ENCODE measurements around the gene TNPO2. TPM values are rescaled to one million over a fixed set of nuclear protein-coding genes. Genes with fewer than 3 reads are reported as not detected.
A peak's percentile ranks its signal among the peaks of the same experiment; 100 is the strongest.

Gene TNPO2
- total and polyA plus RNA-seq, 4 experiments from 2014 or later: 0.60 to 67.2 (median 33.9) TPM

DNA sequence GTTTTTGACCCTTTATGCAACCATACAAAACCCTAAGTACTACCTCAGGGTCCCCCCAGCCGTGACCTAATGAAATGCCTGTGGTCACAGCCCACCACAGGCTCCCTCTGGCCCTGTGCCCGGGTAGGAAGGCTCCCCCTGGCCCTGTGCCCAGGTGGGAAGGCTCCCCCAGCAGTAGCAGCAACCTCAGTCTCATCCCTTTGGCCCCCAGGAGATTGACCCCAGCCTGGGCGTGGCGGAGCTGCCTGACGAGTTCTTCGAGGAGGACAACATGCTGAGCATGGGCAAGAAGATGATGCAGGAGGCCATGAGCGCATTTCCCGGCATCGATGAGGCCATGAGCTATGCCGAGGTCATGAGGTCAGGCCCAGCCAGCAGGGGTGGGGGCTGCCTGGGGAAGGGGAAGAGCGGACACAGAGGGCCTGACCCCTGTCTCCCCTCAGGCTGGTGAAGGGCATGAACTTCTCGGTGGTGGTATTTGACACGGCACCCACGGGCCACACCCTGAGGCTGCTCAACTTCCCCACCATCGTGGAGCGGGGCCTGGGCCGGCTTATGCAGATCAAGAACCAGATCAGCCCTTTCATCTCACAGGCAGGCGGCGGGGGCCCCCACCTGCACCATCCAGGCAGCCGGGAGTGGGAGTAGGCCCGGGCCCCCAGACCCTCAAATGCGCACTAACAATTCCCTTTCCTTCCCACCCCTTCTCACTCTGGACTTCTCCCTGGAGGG is 21.6 kb upstream of the TNPO2 start:
- no peaks in the 10 kb centered on the region for H3K9me3 ChIP-seq (ENCODE audit: control insufficient read depth in 1 of 2, low read length in 2 of 2)
- ChIA-PET POLR2A (ENCODE audit: partially characterized antibody) (no interaction called here), CTCF (ENCODE audit: partially characterized antibody) (interaction anchor here (1.2 kb wide), 1 partner anchor 18 kb away, joined by 3 read pairs; no protein-coding TSS in a partner anchor)
- H3K27me3 ChIP-seq (ENCODE audit: insufficient read depth, low read length): no peaks in the 10 kb centered on the region
- no peak overlapping the region for H3K27ac Mint-ChIP-seq
- no peak for DNase-seq
- intact Hi-C loops (cut with micrococcal nuclease): no loop called here
- no peaks in the 10 kb centered on the region for H3K4me1 ChIP-seq (ENCODE audit: insufficient read depth, low read length)
- H3K27ac ChIP-seq (ENCODE audit: low read depth, low read length): no peak overlapping the region
- H3K9me3 Mint-ChIP-seq: peaks cover 0 to 8% (median 5%) of the 10 kb centered on the region in 8 donors
- H3K4me1 Mint-ChIP-seq: peaks cover 4 to 7% (median 6%) of the 10 kb centered on the region in 4 donors
- H3K4me3 ChIP-seq (ENCODE audit: low read length in 2 of 2): no peak overlapping the region
- H3K36me3 Mint-ChIP-seq: peaks cover 43 to 47% of the 10 kb centered on the region in 2 donors
- peaks cover 26% of the 10 kb centered on the region for H3K36me3 ChIP-seq (ENCODE audit: insufficient read depth, low read length)
- peak overlapping the region in 1 of 8 donors; percentile 48 for H3K4me3 Mint-ChIP-seq
- H3K27me3 Mint-ChIP-seq: no peaks in the 10 kb centered on the region

GRCh38 chr19:12737835-12738351 is 14.2 kb upstream of the TNPO2 start:
- Histone ChIP-seq H3K27ac (ENCODE audit: low read depth, low read length) (peak overlapping the region; percentile 87), H3K4me1 (ENCODE audit: insufficient read depth, low read length) (peaks cover 33% of the 10 kb centered on the region), H3K9me3 (ENCODE audit: control insufficient read depth in 1 of 2, low read length in 2 of 2) (no peaks in the 10 kb centered on the region), H3K27me3 (ENCODE audit: insufficient read depth, low read length) (no peaks in the 10 kb centered on the region), H3K4me3 (ENCODE audit: low read length in 2 of 2) (peak overlapping the region; percentile 77 to 80), H3K36me3 (ENCODE audit: insufficient read depth, low read length) (no peaks in the 10 kb centered on the region)
- no peak for DNase-seq
- Mint-ChIP-seq H3K27me3 (peaks cover 0 to 2% of the 10 kb centered on the region in 2 donors), H3K36me3 (peaks cover 17 to 40% of the 10 kb centered on the region in 2 donors), H3K27ac (peak overlapping the region; percentile 94 to 98 (median 97)), H3K4me1 (peaks cover 23 to 43% (median 31%) of the 10 kb centered on the region in 4 donors), H3K4me3 (peak overlapping the region; percentile 98 to 100 (median 99)), H3K9me3 (peaks cover 0 to 5% (median 0%) of the 10 kb centered on the region in 8 donors)
- ChIA-PET POLR2A (ENCODE audit: partially characterized antibody) (interaction anchor here (0.9 to 7.7 kb wide), 11 partner anchors 9 to 71 kb away, joined by 3 to 77 read pairs (median 4); partner anchors contain the start of genes DHPS, FBXW9, JUNB and MAN2B1), CTCF (ENCODE audit: partially characterized antibody) (interaction anchor here (0.8 to 6.7 kb wide), 7 partner anchors 15 to 110 kb away, joined by 3 to 49 read pairs (median 3); partner anchors contain the start of gene TNPO2)
- intact Hi-C loops (cut with micrococcal nuclease): loop anchor here (1.0 to 10.0 kb wide), 3 partner anchors 57 to 197 kb away; partner anchors contain the start of genes CALR, DHPS and FARSA

DNA sequence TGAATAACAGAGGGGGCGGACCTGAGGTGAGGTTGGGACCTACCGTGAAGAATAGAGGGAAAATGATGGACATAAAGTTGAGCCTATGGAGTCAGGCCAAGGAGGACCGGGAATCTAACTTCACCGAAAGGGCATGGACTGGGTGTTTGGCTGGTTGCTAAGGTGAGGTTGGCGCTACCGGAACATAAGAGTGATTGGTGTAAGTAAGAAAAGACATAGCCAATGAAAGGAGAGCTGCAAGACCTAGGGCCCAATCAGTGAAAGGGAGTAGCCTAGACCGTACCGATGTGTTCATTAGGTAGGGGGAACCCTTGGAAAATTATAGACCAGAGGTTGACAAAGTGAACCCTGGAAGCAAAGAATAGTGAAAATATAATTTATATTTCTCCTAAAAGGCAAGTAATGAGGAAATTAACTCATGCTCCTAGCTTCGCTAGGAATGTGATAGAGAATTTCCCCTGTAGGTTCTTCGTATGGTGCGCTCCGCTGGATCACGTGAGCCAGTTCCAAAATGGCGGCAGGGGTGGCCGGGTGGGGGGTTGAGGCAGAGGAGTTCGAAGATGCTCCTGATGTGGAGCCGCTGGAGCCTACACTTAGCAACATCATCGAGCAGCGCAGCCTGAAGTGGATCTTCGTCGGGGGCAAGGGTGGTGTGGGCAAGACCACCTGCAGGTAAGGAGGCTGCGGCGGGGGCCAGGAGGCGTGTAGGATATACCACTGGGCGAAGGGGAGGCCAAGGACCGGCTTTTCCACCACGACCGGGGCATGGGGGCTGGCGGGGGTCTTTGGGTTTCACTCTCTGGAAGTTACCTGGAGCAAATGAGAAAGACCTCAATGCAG is 13.5 kb upstream of the TNPO2 start, which contains the start of gene GET3:
TSS of gene GET3 (plus strand) at position 503 of the 840 bp plus-strand sequence. CDS start at position 512, 9 bp downstream.
- Mint-ChIP-seq H3K4me1 (peaks cover 25 to 50% (median 36%) of the 10 kb centered on the region in 4 donors), H3K36me3 (peaks cover 16 to 39% of the 10 kb centered on the region in 2 donors), H3K27me3 (peaks cover 0 to 2% of the 10 kb centered on the region in 2 donors), H3K4me3 (peak within 1 kb of the TSS; percentile 98 to 100 (median 99)), H3K9me3 (peaks cover 0 to 5% (median 0%) of the 10 kb centered on the region in 8 donors), H3K27ac (peak within 1 kb of the TSS; percentile 94 to 98 (median 97))
- peaks cover under 1% of the 10 kb centered on the region for H3K36me3 ChIP-seq (ENCODE audit: insufficient read depth, low read length)
- peak; percentile 87 to 91 (median 89) for DNase-seq
- peak within 1 kb of the TSS; percentile 77 to 80 for H3K4me3 ChIP-seq (ENCODE audit: low read length in 2 of 2)
- ChIA-PET CTCF (ENCODE audit: partially characterized antibody) (interaction anchor here (0.6 to 6.7 kb wide), 10 partner anchors 14 to 123 kb away, joined by 3 to 49 read pairs (median 3); partner anchors contain the start of gene TNPO2), POLR2A (ENCODE audit: partially characterized antibody) (interaction anchor here (0.8 to 7.7 kb wide), 21 partner anchors 10 to 185 kb away, joined by 3 to 77 read pairs (median 4); partner anchors contain the start of genes DHPS, FBXW9, GCDH and JUNB)
- intact Hi-C loops (cut with micrococcal nuclease): loop anchor here (1.0 to 10.0 kb wide), 3 partner anchors 56 to 198 kb away; partner anchors contain the start of genes CALR, DHPS and FARSA
- peaks cover 40% of the 10 kb centered on the region for H3K4me1 ChIP-seq (ENCODE audit: insufficient read depth, low read length)
- H3K9me3 ChIP-seq (ENCODE audit: control insufficient read depth in 1 of 2, low read length in 2 of 2): no peaks in the 10 kb centered on the region
- peak within 1 kb of the TSS; percentile 87 for H3K27ac ChIP-seq (ENCODE audit: low read depth, low read length)
- H3K27me3 ChIP-seq (ENCODE audit: insufficient read depth, low read length): no peaks in the 10 kb centered on the region

- peaks cover 47% of the 10 kb centered on the region for H3K4me1 ChIP-seq (ENCODE audit: insufficient read depth, low read length)
- H3K27me3 Mint-ChIP-seq: peaks cover 0 to 2% of the 10 kb centered on the region in 2 donors
- H3K27ac ChIP-seq (ENCODE audit: low read depth, low read length): peak overlapping the region; percentile 95
- H3K27me3 ChIP-seq (ENCODE audit: insufficient read depth, low read length): no peaks in the 10 kb centered on the region
- H3K4me3 ChIP-seq (ENCODE audit: low read length in 2 of 2): peak overlapping the region; percentile 78 to 91
- H3K9me3 ChIP-seq (ENCODE audit: control insufficient read depth in 1 of 2, low read length in 2 of 2): no peaks in the 10 kb centered on the region
- peaks cover 30 to 58% (median 43%) of the 10 kb centered on the region in 4 donors for H3K4me1 Mint-ChIP-seq
- peak in 4 of 5 donors; percentile 28 to 70 (median 41) for DNase-seq
- POLR2A ChIA-PET (ENCODE audit: partially characterized antibody): interaction anchor here (0.7 to 7.7 kb wide), 16 partner anchors 11 to 419 kb away, joined by 3 to 135 read pairs (median 4); partner anchors contain the start of genes DHPS, FBXW9, JUNB and PRDX2
- H3K36me3 ChIP-seq (ENCODE audit: insufficient read depth, low read length): peaks cover 31% of the 10 kb centered on the region
- intact Hi-C loops (cut with micrococcal nuclease): loop anchor here (1.0 to 10.0 kb wide), 3 partner anchors 11 to 201 kb away; partner anchors contain the start of genes CALR, FARSA and HOOK2
- H3K4me3 Mint-ChIP-seq: peak overlapping the region; percentile 83 to 97 (median 92)
- H3K36me3 Mint-ChIP-seq: peaks cover 16 to 47% of the 10 kb centered on the region in 2 donors
- peaks cover 0 to 6% (median 0%) of the 10 kb centered on the region in 8 donors for H3K9me3 Mint-ChIP-seq
- H3K27ac Mint-ChIP-seq: peak overlapping the region; percentile 91 to 99 (median 95)
- CTCF ChIA-PET (ENCODE audit: partially characterized antibody): interaction anchor here (1.2 to 3.6 kb wide), 9 partner anchors 11 to 114 kb away, joined by 3 to 22 read pairs (median 7); partner anchors contain the start of gene TNPO2
Observed at GRCh38 chr19:12733369-12734214, 9.9 kb upstream of the TNPO2 start.

DNA sequence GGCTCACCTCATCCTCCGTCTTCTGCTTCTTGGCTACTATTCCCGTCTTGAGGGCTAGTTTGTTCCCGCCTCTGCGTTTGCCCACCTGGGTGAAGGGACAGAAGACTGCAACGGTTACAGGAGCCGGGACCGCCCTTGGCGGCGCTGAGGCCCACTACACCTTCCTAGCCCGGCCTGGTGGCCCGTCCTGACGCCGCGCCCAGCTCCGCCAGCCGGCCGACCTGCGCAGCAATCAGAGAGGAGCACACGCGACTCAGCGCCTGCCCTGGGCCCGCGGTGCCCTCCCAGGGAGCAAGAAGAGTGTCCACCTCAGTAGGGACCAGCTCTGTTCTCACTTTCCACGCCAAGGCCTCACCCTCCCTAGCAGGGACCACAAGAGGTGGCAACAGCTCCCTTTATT is 7.6 kb upstream of the TNPO2 start:
- intact Hi-C loops (cut with micrococcal nuclease): loop anchor here (10.0 kb wide), 1 partner anchor 203 kb away; the partner anchor contains the start of genes CALR and FARSA
- ChIA-PET POLR2A (ENCODE audit: partially characterized antibody) (interaction anchor here (0.6 to 4.6 kb wide), 5 partner anchors 9 to 226 kb away, joined by 3 to 135 read pairs (median 3); partner anchors contain the start of genes GADD45GIP1, TNPO2, ZNF490 and ZNF791), CTCF (ENCODE audit: partially characterized antibody) (interaction anchor here (0.9 to 3.6 kb wide), 3 partner anchors 9 to 29 kb away, joined by 4 to 22 read pairs (median 18); partner anchors contain the start of gene TNPO2)
- peak overlapping the region in 1 of 8 donors; percentile 51 for H3K4me3 Mint-ChIP-seq
- no peak overlapping the region for H3K27ac ChIP-seq (ENCODE audit: low read depth, low read length)
- DNase-seq: no peak
- no peaks in the 10 kb centered on the region for H3K27me3 ChIP-seq (ENCODE audit: insufficient read depth, low read length)
- H3K27ac Mint-ChIP-seq: peak overlapping the region in 2 of 7 donors; percentile 48 to 55
- peaks cover 15 to 41% of the 10 kb centered on the region in 2 donors for H3K36me3 Mint-ChIP-seq
- peaks cover 0 to 4% (median 0%) of the 10 kb centered on the region in 8 donors for H3K9me3 Mint-ChIP-seq
- H3K27me3 Mint-ChIP-seq: no peaks in the 10 kb centered on the region
- H3K4me1 Mint-ChIP-seq: peaks cover 17 to 44% (median 30%) of the 10 kb centered on the region in 4 donors
- no peaks in the 10 kb centered on the region for H3K9me3 ChIP-seq (ENCODE audit: control insufficient read depth in 1 of 2, low read length in 2 of 2)
- peaks cover 31% of the 10 kb centered on the region for H3K4me1 ChIP-seq (ENCODE audit: insufficient read depth, low read length)
- peaks cover 32% of the 10 kb centered on the region for H3K36me3 ChIP-seq (ENCODE audit: insufficient read depth, low read length)
- H3K4me3 ChIP-seq (ENCODE audit: low read length in 2 of 2): no peak overlapping the region
